ENCODE measurements around the gene SRP9. TPM values are rescaled to one million over a fixed set of nuclear protein-coding genes. Genes with fewer than 3 reads are reported as not detected.
"Not testable (repeated sequence)": the region's sequence is repeated elsewhere in the genome, so short reads cannot be mapped to it uniquely, and the experiment has no call there.

Gene SRP9
- total RNA-seq, 1 donor from 2014 or later: 252 TPM

DNA sequence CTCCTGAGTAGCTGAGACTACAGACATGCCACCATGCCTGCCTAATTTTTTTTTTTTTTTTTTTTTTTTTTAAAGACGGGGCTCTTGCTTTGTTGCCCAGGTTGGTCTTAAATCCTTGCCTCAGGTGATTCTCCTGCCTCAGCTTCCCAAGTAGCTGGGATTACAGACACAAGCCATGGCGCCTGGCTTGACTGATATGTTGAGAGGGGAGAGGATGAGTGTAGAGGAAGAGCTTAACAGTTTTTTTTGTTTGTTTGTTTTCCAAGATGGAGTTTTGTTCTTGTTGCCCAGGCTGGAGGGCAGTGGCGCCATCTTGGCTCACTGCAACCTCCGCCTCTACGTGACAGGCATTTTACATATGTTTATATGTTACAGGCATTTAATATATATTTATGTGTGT lies 2.5 kb downstream of the SRP9 start:
- no peak overlapping the region for H3K4me3 Mint-ChIP-seq (ENCODE audit: unreplicated experiment)
- TF ChIP-seq, protein P1, sequence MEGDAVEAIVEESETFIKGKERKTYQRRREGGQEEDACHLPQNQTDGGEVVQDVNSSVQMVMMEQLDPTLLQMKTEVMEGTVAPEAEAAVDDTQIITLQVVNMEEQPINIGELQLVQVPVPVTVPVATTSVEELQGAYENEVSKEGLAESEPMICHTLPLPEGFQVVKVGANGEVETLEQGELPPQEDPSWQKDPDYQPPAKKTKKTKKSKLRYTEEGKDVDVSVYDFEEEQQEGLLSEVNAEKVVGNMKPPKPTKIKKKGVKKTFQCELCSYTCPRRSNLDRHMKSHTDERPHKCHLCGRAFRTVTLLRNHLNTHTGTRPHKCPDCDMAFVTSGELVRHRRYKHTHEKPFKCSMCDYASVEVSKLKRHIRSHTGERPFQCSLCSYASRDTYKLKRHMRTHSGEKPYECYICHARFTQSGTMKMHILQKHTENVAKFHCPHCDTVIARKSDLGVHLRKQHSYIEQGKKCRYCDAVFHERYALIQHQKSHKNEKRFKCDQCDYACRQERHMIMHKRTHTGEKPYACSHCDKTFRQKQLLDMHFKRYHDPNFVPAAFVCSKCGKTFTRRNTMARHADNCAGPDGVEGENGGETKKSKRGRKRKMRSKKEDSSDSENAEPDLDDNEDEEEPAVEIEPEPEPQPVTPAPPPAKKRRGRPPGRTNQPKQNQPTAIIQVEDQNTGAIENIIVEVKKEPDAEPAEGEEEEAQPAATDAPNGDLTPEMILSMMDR (IDR thresholded peaks at IDR 0.05; ENCODE audit: unreplicated experiment): no peak
- no peak overlapping the region for H3K27ac Mint-ChIP-seq (ENCODE audit: unreplicated experiment)
- peaks cover 9% of the 10 kb centered on the region for H3K36me3 Mint-ChIP-seq (ENCODE audit: low read depth, unreplicated experiment)
- peaks cover 23% of the 10 kb centered on the region for H3K4me1 Mint-ChIP-seq (ENCODE audit: unreplicated experiment)
- no peaks in the 10 kb centered on the region for H3K9me3 Mint-ChIP-seq (ENCODE audit: unreplicated experiment)
- no peaks in the 10 kb centered on the region for H3K27me3 Mint-ChIP-seq (ENCODE audit: unreplicated experiment)
- DNase-seq (ENCODE audit: low spot score): no peak

DNA sequence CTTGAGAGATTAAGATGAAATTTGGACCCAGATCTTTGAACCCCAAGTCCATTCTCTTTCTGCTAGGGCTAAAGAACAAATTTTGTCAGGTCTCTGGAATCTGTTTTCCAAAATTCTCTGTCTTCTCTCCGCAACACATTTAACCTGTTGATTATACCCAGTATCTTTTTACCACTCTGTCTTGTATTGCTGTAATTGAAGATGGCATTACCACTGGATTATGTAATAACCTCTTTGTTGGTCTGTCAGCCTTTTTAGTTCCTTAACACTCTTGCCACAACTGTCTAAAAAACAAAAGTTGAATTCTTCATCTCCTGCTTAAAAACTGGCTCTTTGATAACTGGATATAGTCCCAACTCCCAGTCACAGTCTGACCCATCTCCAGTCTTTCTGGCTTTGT lies 3.0 kb downstream of the SRP9 start:
- Mint-ChIP-seq H3K27me3 (ENCODE audit: unreplicated experiment) (no peaks in the 10 kb centered on the region), H3K4me1 (ENCODE audit: unreplicated experiment) (peaks cover 23% of the 10 kb centered on the region), H3K27ac (ENCODE audit: unreplicated experiment) (peak overlapping the region; percentile 28), H3K9me3 (ENCODE audit: unreplicated experiment) (no peaks in the 10 kb centered on the region), H3K4me3 (ENCODE audit: unreplicated experiment) (peak overlapping the region; percentile 43), H3K36me3 (ENCODE audit: low read depth, unreplicated experiment) (peaks cover 9% of the 10 kb centered on the region)
- DNase-seq (ENCODE audit: low spot score): no peak
- TF ChIP-seq, protein P1 (IDR thresholded peaks at IDR 0.05; ENCODE audit: unreplicated experiment): no peak

DNA sequence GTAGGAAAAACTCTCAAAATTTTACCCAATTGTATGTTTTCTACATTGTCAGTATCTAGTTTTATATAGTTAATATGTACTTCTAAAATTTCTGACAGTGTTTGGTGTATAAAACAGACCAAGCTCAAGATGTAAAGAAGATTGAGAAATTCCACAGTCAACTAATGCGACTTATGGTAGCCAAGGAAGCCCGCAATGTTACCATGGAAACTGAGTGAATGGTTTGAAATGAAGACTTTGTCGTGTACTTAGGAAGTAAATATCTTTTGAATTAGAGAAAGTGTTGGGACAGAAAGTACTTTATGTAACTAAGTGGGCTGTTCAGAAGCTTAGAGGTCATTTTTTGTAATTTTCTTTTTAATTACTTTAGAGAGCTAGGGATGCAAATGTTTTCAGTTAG lies 11.5 kb downstream of the SRP9 start:
- H3K36me3 Mint-ChIP-seq (ENCODE audit: low read depth, unreplicated experiment): peaks cover 61% of the 10 kb centered on the region
- not testable (repeated sequence) for DNase-seq (ENCODE audit: low spot score); H3K9me3 Mint-ChIP-seq (ENCODE audit: unreplicated experiment); H3K4me3 Mint-ChIP-seq (ENCODE audit: unreplicated experiment); H3K27me3 Mint-ChIP-seq (ENCODE audit: unreplicated experiment); H3K4me1 Mint-ChIP-seq (ENCODE audit: unreplicated experiment); H3K27ac Mint-ChIP-seq (ENCODE audit: unreplicated experiment)

DNA sequence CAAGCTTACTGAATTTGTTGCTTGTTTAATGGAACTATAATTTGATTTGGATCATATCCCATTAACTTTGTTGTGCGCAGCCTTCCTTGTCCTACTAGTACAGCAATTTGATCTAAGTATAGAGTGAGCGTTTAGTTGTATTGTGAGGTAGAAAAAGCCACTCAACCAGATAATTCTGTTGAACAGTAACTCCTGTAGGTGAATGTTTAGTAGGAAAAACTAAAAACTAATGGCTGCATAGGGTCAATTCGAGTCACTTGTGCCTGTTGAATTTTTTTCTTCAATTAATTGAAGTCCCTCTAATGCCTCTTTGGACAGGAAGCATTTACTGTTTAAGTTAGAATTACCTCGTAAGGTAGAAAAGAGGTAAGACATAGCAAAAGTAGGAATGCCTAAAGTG lies 17.3 kb downstream of the SRP9 start:
- no peaks in the 10 kb centered on the region for H3K4me1 Mint-ChIP-seq (ENCODE audit: unreplicated experiment)
- H3K9me3 Mint-ChIP-seq (ENCODE audit: unreplicated experiment): no peaks in the 10 kb centered on the region
- TF ChIP-seq, protein P1 (IDR thresholded peaks at IDR 0.05; ENCODE audit: unreplicated experiment): no peak

DNA sequence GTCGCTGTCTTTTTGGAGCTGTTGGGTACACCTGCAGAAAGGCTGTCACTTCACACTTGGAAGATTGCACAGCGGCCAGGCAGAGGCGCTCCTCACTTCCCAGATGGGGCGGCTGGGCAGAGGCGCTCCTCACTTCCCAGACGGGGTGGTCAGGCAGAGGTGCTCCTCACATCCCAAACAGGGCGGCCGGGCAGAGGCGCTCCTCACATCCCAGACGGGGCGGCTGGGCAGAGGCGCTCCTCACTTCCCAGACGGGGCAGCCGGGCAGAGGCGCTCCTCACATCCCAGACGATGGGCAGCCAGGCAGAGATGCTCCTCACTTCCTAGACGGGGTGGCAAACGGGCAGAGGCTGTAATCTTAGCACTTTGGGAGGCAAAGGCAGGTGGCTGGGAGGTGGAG lies 18.5 kb downstream of the SRP9 start:
- H3K36me3 Mint-ChIP-seq (ENCODE audit: low read depth, unreplicated experiment): peaks cover 55% of the 10 kb centered on the region
- DNase-seq (ENCODE audit: low spot score); H3K4me1 Mint-ChIP-seq (ENCODE audit: unreplicated experiment); H3K27me3 Mint-ChIP-seq (ENCODE audit: unreplicated experiment); H3K4me3 Mint-ChIP-seq (ENCODE audit: unreplicated experiment); H3K27ac Mint-ChIP-seq (ENCODE audit: unreplicated experiment); H3K9me3 Mint-ChIP-seq (ENCODE audit: unreplicated experiment): not testable (repeated sequence)

More for the DNA sequence above, 17.3 kb downstream of the SRP9 start:
- DNase-seq (ENCODE audit: low spot score): no peak
- peaks cover 66% of the 10 kb centered on the region for H3K36me3 Mint-ChIP-seq (ENCODE audit: low read depth, unreplicated experiment)
- H3K27me3 Mint-ChIP-seq (ENCODE audit: unreplicated experiment): peaks cover 2% of the 10 kb centered on the region
- H3K27ac Mint-ChIP-seq (ENCODE audit: unreplicated experiment): no peak overlapping the region
- H3K4me3 Mint-ChIP-seq (ENCODE audit: unreplicated experiment): peak overlapping the region; percentile 40

DNA sequence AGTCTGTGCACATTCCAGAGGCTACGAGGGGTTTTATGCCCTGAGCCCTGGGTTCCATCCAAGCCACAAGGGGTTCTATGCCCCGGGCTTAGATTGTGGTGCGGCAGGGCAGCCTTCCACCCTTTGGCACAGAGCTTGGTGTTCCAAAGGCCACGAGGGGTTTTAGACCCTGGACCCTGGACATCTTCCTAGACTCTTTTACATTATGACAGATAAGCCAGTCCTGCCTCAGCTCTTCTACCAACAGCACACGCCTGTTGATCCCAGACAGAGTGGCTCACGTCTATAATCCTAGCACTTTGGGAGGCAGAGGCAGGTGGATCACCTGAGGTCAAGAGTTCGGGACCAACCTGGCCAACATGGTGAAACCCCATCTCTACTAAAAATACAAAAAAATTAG lies 23.5 kb downstream of the SRP9 start:
- peaks cover 12% of the 10 kb centered on the region for H3K36me3 Mint-ChIP-seq (ENCODE audit: low read depth, unreplicated experiment)
- not testable (repeated sequence) for H3K27me3 Mint-ChIP-seq (ENCODE audit: unreplicated experiment); H3K4me3 Mint-ChIP-seq (ENCODE audit: unreplicated experiment); H3K4me1 Mint-ChIP-seq (ENCODE audit: unreplicated experiment); H3K9me3 Mint-ChIP-seq (ENCODE audit: unreplicated experiment); H3K27ac Mint-ChIP-seq (ENCODE audit: unreplicated experiment); DNase-seq (ENCODE audit: low spot score)

DNA sequence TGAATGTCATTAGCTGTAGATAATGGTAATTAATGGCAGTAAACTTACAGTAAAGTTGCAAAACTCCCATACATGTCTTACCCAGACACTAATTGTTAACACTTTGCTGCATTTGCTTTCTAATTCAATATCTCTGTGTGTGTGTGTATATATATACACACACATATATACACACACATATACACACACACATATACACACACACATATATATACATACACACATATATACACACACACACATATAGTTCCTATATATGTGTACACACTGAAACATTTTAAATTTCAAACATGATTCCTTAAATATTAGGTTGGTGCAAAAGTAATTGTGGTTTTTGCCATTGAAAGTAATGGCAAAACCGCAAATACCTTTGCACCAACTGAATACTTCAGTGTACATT lies 28.6 kb downstream of the SRP9 start:
- Mint-ChIP-seq H3K4me3 (ENCODE audit: unreplicated experiment) (no peak overlapping the region), H3K27ac (ENCODE audit: unreplicated experiment) (no peak overlapping the region), H3K9me3 (ENCODE audit: unreplicated experiment) (no peaks in the 10 kb centered on the region), H3K36me3 (ENCODE audit: low read depth, unreplicated experiment) (no peaks in the 10 kb centered on the region), H3K4me1 (ENCODE audit: unreplicated experiment) (peaks cover 4% of the 10 kb centered on the region), H3K27me3 (ENCODE audit: unreplicated experiment) (peaks cover 2% of the 10 kb centered on the region)
- TF ChIP-seq, protein P1 (IDR thresholded peaks at IDR 0.05; ENCODE audit: unreplicated experiment): no peak
- DNase-seq (ENCODE audit: low spot score): no peak

DNA sequence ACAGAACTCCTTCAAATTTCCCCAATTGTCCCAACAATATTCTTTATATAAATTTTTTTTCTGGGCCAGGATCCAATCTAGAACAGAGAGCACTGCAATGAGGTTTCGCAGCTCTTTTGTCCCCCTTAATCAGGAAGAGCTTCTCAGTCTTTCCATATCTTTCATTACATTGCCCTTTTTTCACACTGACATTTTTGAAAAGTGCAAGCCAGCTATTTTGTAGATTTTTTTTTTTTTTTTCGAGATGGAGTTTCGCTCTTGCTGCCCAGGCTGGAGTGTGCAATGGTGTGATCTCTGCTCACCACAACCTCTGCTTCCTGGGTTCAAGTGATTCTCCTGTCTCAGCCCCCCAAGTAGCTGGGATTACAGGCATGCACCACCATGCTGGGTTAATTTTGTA lies 29.1 kb downstream of the SRP9 start:
- not testable (repeated sequence) for H3K4me1 Mint-ChIP-seq (ENCODE audit: unreplicated experiment); H3K9me3 Mint-ChIP-seq (ENCODE audit: unreplicated experiment); H3K4me3 Mint-ChIP-seq (ENCODE audit: unreplicated experiment); H3K27ac Mint-ChIP-seq (ENCODE audit: unreplicated experiment); H3K27me3 Mint-ChIP-seq (ENCODE audit: unreplicated experiment); H3K36me3 Mint-ChIP-seq (ENCODE audit: low read depth, unreplicated experiment); DNase-seq (ENCODE audit: low spot score)
